GM12878 (cell line): ENCODE results near the gene ADH1A. TPM values are rescaled to one million over a fixed set of nuclear protein-coding genes. Genes with fewer than 3 reads are reported as not detected.

Source experiments
- ATAC-seq: fragments of 200-7000 bp; cut with Tn5 transposase; 3 replicates; pipeline ENCODE4 v1.9.1; 2020; ENCODE audit warnings: mild to moderate bottlenecking, moderate library complexity
- BruUV-seq: library from RNA; stranded (reverse); fragments of 400-500 nt; replicated peaks from 2 replicates; lab custom pipeline; 2021; lab: Mats Ljungman, UMichigan
- CTCF ChIA-PET: fragments of 300-600 bp; sonication (Branson Sonifier 250); formaldehyde crosslinking; extraction: SDS; loops from one replicate; lab custom pipeline; 2021; ENCODE audit warnings: inconsistent platforms; lab: Yijun Ruan, JAX
- POLR2A ChIA-PET: fragments of 350-600 bp; formaldehyde crosslinking; extraction: SDS; loops from one replicate; lab custom pipeline; 2021; ENCODE audit warnings: inconsistent platforms; lab: Charles Lee
- RAD21 ChIA-PET: fragments of 300-600 bp; sonication (Branson Sonifier 250); formaldehyde crosslinking; loops from one replicate; lab custom pipeline; 2023; ENCODE audit warnings: antibody characterized with exemption; ENCODE audit not compliant: unreplicated experiment; lab: Charles Lee
- SMC1A ChIA-PET: fragments of 300-600 bp; sonication (Branson Sonifier 250); formaldehyde crosslinking; loops from one replicate; lab custom pipeline; 2023; ENCODE audit not compliant: unreplicated experiment, uncharacterized antibody; lab: Charles Lee
- DNase-seq: peaks from one replicate; pipeline ENCODE4 v3.0.0-alpha.2; 2011; ENCODE audit warnings: low read depth, low spot score
- FAIRE-seq: peaks from 3 replicates; lab custom pipeline; 2011; peaks lifted over from hg19 to GRCh38; lab: Jason Lieb, UNC
- H2AFZ ChIP-seq: 2 replicates; pipeline ENCODE4 v1.6.0; 2011; ENCODE audit warnings: low read depth, low read length, control low read depth; ENCODE audit not compliant: control insufficient read depth
- H3K27ac ChIP-seq: 2 replicates; pipeline ENCODE4 v1.5.1; 2011; ENCODE audit warnings: control low read depth; ENCODE audit not compliant: control insufficient read depth, insufficient read depth
- H3K27me3 ChIP-seq, 2 experiments: replicated peaks in 1 of 2; 2 replicates each; pipeline versions ENCODE4 v1.6.0 to v1.6.1; 2011; ENCODE audit warnings: low read length in 1 of 2; ENCODE audit not compliant: control insufficient read depth in 2 of 2, insufficient read depth in 2 of 2
- H3K36me3 ChIP-seq, 2 experiments: 2 replicates each; pipeline ENCODE4 v1.5.1; 2011; ENCODE audit warnings: low read length in 1 of 2; ENCODE audit not compliant: control insufficient read depth in 2 of 2, insufficient read depth in 2 of 2
- H3K4me1 ChIP-seq: 2 replicates; pipeline ENCODE4 v1.6.1; 2011; ENCODE audit warnings: mild to moderate bottlenecking, low read length, moderate library complexity, mixed read lengths; ENCODE audit not compliant: control insufficient read depth, insufficient read depth
- H3K4me2 ChIP-seq: 2 replicates; pipeline ENCODE4 v1.6.0; 2011; ENCODE audit warnings: control low read depth; ENCODE audit not compliant: control insufficient read depth, insufficient read depth
- H3K4me3 ChIP-seq: fragments of 200-600 bp; sonication (generic); 2 replicates; pipeline ENCODE4 v1.5.1; 2016
- H3K79me2 ChIP-seq: 2 replicates; pipeline ENCODE4 v1.6.0; 2011; ENCODE audit warnings: low read length; ENCODE audit not compliant: control insufficient read depth, insufficient read depth
- H3K9ac ChIP-seq: 2 replicates; pipeline ENCODE4 v1.8.0; 2011; ENCODE audit warnings: low read length, control low read depth, mixed read lengths; ENCODE audit not compliant: control insufficient read depth, insufficient read depth
- H3K9me3 ChIP-seq: replicated peaks from 3 replicates; pipeline ENCODE4 v1.5.1; 2011; ENCODE audit warnings: mild to moderate bottlenecking, low read length; ENCODE audit not compliant: control insufficient read depth, insufficient read depth
- H4K20me1 ChIP-seq: 2 replicates; pipeline ENCODE4 v1.6.0; 2011; ENCODE audit not compliant: control insufficient read depth, insufficient read depth
- CHD1 ChIP-seq: IDR thresholded peaks from 2 replicates; pipeline ENCODE4 v1.6.1; 2012; ENCODE audit warnings: low read depth, low read length, improper control_type of control experiment
- CREB1 ChIP-seq: IDR thresholded peaks from 2 replicates; pipeline ENCODE4 v1.6.1; 2012; ENCODE audit warnings: low read depth, mild to moderate bottlenecking, inconsistent platforms
- EGR1 ChIP-seq, 2 experiments: IDR thresholded peaks; 1 replicate in 1 of 2; 2 replicates in 1 of 2; pipeline ENCODE4 v1.6.1; 2011 to 2012; ENCODE audit warnings: low read depth in 2 of 2, low read length in 2 of 2, borderline replicate concordance in 1 of 2, mild to moderate bottlenecking in 1 of 2, moderate library complexity in 1 of 2
- ESRRA ChIP-seq: IDR thresholded peaks from 2 replicates; pipeline ENCODE4 v1.6.1; 2012; ENCODE audit warnings: mild to moderate bottlenecking, low read length, improper control_type of control experiment
- GABPA ChIP-seq: IDR thresholded peaks from 2 replicates; pipeline ENCODE4 v1.6.1; 2014; ENCODE audit warnings: antibody characterized with exemption, low read depth, mild to moderate bottlenecking, inconsistent platforms
- GATAD2B ChIP-seq: fragments of 450-650 bp; conservative IDR thresholded peaks from 2 replicates; pipeline ENCODE4 v1.6.1; 2017; ENCODE audit warnings: low read depth, mild to moderate bottlenecking, moderate library complexity
- IRF4 ChIP-seq: IDR thresholded peaks from 2 replicates; pipeline ENCODE4 v1.6.1; 2011; ENCODE audit warnings: low read depth, low read length
- IRF5 ChIP-seq: fragments of 450-650 bp; IDR thresholded peaks from 2 replicates; pipeline ENCODE4 v1.6.1; 2017; ENCODE audit warnings: borderline replicate concordance
- MAX ChIP-seq: IDR thresholded peaks from 2 replicates; pipeline ENCODE4 v1.6.1; 2012; ENCODE audit warnings: low read depth, low read length, improper control_type of control experiment
- MEF2A ChIP-seq: IDR thresholded peaks from 2 replicates; pipeline ENCODE4 v1.6.1; 2011; ENCODE audit warnings: low read depth, mild to moderate bottlenecking, low read length, moderate library complexity; ENCODE audit not compliant: insufficient read depth
- MEF2B ChIP-seq: fragments of 450-650 bp; IDR thresholded peaks from 2 replicates; pipeline ENCODE4 v1.6.1; 2018; ENCODE audit warnings: mild to moderate bottlenecking, moderate library complexity; ENCODE audit not compliant: partially characterized antibody, poor library complexity, severe bottlenecking
- MYC ChIP-seq: IDR thresholded peaks from 2 replicates; pipeline ENCODE4 v1.6.1; 2011; ENCODE audit warnings: mild to moderate bottlenecking, low read length, moderate library complexity, inconsistent platforms; ENCODE audit not compliant: insufficient read depth, insufficient replicate concordance, insufficient read length, severe bottlenecking
- NFXL1 ChIP-seq: fragments of 450-650 bp; IDR thresholded peaks from 2 replicates; pipeline ENCODE4 v1.6.1; 2017; ENCODE audit warnings: antibody characterized with exemption, mild to moderate bottlenecking, borderline replicate concordance
- YY1 ChIP-seq: IDR thresholded peaks from 2 replicates; pipeline ENCODE4 v1.6.1; 2011; ENCODE audit warnings: low read depth, mild to moderate bottlenecking, low read length
- ZNF384 ChIP-seq: IDR thresholded peaks from 2 replicates; pipeline ENCODE4 v1.6.1; 2012; ENCODE audit warnings: low read depth, mild to moderate bottlenecking, low read length, improper control_type of control experiment, borderline replicate concordance
- WGBS: methylation state at CpG from one replicate; pipeline ENCODE4 v1.1.6; 2016; ENCODE audit warnings: low lambda C conversion rate; ENCODE audit not compliant: insufficient replicate concordance, insufficient coverage; ENCODE audit errors: missing lambda C conversion rate; 5-methylcytosine and 5-hydroxymethylcytosine counted together
- in situ Hi-C: fragments of 300-500 bp; cut with MboI; formaldehyde crosslinking; loops from 9 replicates; pipeline ENCODE4 v1.14.3; 2018; ENCODE audit warnings: mixed read lengths
- intact Hi-C: fragments of 100-400 bp; cut with micrococcal nuclease; formaldehyde crosslinking; loops from one replicate; pipeline ENCODE4 v1.14.2; 2022; ENCODE audit not compliant: unreplicated experiment
- polyA plus RNA-seq, 11 experiments: library from polyadenylated mRNA; depleted of rRNA in 4 of 11; unstranded in 6 of 11; stranded (reverse) in 5 of 11; fragments of >200 nt; fragmentation: Nextera tagmentation in 4 of 11; fragmentation: Illumina TruSeq in 1 of 11; extraction: Ambion mirVana in 4 of 11; extraction: Trizol in 1 of 11; gene quantifications; 1 replicate in 1 of 11; 2 replicates in 10 of 11; pipeline versions ENCODE4 v1.2.1 to v1.2.3, GENCODE V29; 2011 to 2016; ENCODE audit warnings: inconsistent platforms in 2 of 11, missing spikeins in 2 of 11, low read depth in 1 of 11
- total RNA-seq, 4 experiments: library from RNA; depleted of rRNA in 3 of 4; stranded (reverse); fragments of >200 nt in 3 of 4; fragmentation: Illumina TruSeq in 1 of 4; extraction: Trizol in 1 of 4; gene quantifications; 2 replicates each; pipeline versions ENCODE4 v1.2.1 to v1.2.3, GENCODE V29; 2013 to 2021

The ADH1A gene
- total and polyA plus RNA-seq, 10 of the 15 experiments (the other 5 are each of a cell fraction or from before 2014, with no cell fraction given), result not detected

GRCh38 chr4:99248714-99249113 is 42.1 kb downstream of the ADH1A start:
- Histone ChIP-seq H2AFZ (no peak overlapping the region), H3K27ac (no peak overlapping the region), H3K79me2 (no peaks in the 10 kb centered on the region), H3K36me3 (no peaks in the 10 kb centered on the region), H3K9me3 (no peaks in the 10 kb centered on the region), H3K27me3 (no peaks in the 10 kb centered on the region), H3K4me1 (no peaks in the 10 kb centered on the region), H3K9ac (no peak overlapping the region), H3K4me2 (no peak overlapping the region), H3K4me3 (no peak overlapping the region), H4K20me1 (no peaks in the 10 kb centered on the region)
- FAIRE-seq (no peak), DNase-seq (no peak), ATAC-seq (no peak)
- SMC1A ChIA-PET, result no interaction called here
- BruUV-seq, result no TSS peak
- TF ChIP-seq IRF4, result no peak
- no peak for TF ChIP-seq EGR1 (IDR thresholded peaks at IDR 0.05; ENCODE audit: borderline replicate concordance in 1 of 2, low read depth in 2 of 2, low read length in 2 of 2)
- TF ChIP-seq ZNF384, result no peak
- no peak for TF ChIP-seq NFXL1
- TF ChIP-seq YY1, result no peak
- TF ChIP-seq ESRRA, result no peak
- TF ChIP-seq GATAD2B, result no peak
- no peak for TF ChIP-seq MEF2B
- TF ChIP-seq MEF2A, result no peak
- no peak for TF ChIP-seq CREB1
- TF ChIP-seq IRF5, result no peak
- TF ChIP-seq CHD1, result no peak
- no peak for TF ChIP-seq MAX
- no peak for TF ChIP-seq MYC
- TF ChIP-seq GABPA, result no peak
- 7% methylated on average over 1 of the region's 1 CpG for WGBS
- POLR2A ChIA-PET, result no interaction called here
- CTCF ChIA-PET, result no interaction called here
- intact Hi-C loops, result no loop called here
- in situ Hi-C loops, result no loop called here
- RAD21 ChIA-PET, result no interaction called here
